WI38 (cell line): ENCODE data around the gene MCCC2.

ENCODE experiments used
- H3K4me3 ChIP-seq: 2 replicates; pipeline ENCODE4 v1.5.1; 2011; ENCODE audit warnings: low read depth, mild to moderate bottlenecking, control low read depth, low read length
- TF ChIP-seq, protein P1 (sequence below): IDR thresholded peaks from 2 replicates; pipeline ENCODE4 v1.5.1; 2012; ENCODE audit warnings: low read depth, mild to moderate bottlenecking, control low read depth, low read length

The MCCC2 gene

DNA sequence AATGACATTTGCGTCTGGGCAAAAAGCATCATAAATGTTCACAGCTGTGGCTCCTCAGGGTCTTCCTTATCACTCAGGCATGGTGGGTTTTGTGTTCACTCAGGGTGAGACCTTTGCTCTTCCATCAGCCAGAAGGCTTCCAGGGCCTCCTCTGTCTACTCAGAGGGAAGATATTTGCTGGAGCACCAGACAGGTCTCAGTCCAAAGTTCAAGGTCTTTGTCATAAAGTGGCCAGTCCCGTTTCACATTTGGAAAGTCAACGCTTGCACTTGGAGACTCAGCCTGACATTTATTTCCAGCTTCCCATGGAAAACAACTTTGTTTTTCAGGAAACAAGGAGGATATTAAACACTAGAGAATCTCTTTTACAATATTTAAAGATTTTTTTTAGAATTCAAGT lies 119.8 kb downstream of the MCCC2 start:
- TF ChIP-seq, protein P1, sequence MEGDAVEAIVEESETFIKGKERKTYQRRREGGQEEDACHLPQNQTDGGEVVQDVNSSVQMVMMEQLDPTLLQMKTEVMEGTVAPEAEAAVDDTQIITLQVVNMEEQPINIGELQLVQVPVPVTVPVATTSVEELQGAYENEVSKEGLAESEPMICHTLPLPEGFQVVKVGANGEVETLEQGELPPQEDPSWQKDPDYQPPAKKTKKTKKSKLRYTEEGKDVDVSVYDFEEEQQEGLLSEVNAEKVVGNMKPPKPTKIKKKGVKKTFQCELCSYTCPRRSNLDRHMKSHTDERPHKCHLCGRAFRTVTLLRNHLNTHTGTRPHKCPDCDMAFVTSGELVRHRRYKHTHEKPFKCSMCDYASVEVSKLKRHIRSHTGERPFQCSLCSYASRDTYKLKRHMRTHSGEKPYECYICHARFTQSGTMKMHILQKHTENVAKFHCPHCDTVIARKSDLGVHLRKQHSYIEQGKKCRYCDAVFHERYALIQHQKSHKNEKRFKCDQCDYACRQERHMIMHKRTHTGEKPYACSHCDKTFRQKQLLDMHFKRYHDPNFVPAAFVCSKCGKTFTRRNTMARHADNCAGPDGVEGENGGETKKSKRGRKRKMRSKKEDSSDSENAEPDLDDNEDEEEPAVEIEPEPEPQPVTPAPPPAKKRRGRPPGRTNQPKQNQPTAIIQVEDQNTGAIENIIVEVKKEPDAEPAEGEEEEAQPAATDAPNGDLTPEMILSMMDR: no peak
- no peak overlapping the region for H3K4me3 ChIP-seq
